Neural progenitor cell (in vitro differentiated cells): Measurements from ENCODE around the gene C1orf74. TPM values are rescaled to one million over a fixed set of nuclear protein-coding genes. Genes with fewer than 3 reads are reported as not detected.

Source experiments
- DNase-seq: peaks from one replicate; pipeline ENCODE4 v3.0.0-alpha.2; 2016; ENCODE audit warnings: low spot score
- H2AFZ ChIP-seq: fragments of 200-600 bp; sonication (generic); replicated peaks from 2 replicates; pipeline ENCODE4 v1.6.1; 2016; ENCODE audit warnings: antibody characterized with exemption
- H3F3A ChIP-seq: fragments of 200-600 bp; sonication (generic); 2 replicates; pipeline ENCODE4 v1.6.1; 2016; ENCODE audit warnings: antibody characterized with exemption, low read depth
- H3K27ac ChIP-seq: fragments of 200-600 bp; sonication (generic); 2 replicates; pipeline ENCODE4 v1.5.1; 2016; ENCODE audit warnings: mild to moderate bottlenecking
- H3K27me3 ChIP-seq: fragments of 200-600 bp; sonication (generic); 2 replicates; pipeline ENCODE4 v1.6.1; 2016; ENCODE audit warnings: mild to moderate bottlenecking, moderate library complexity
- H3K36me3 ChIP-seq: fragments of 200-600 bp; sonication (generic); 2 replicates; pipeline ENCODE4 v1.5.1; 2016
- H3K4me1 ChIP-seq: fragments of 200-600 bp; sonication (generic); 2 replicates; pipeline ENCODE4 v1.6.1; 2016; ENCODE audit warnings: mixed run types
- H3K4me2 ChIP-seq: fragments of 200-600 bp; sonication (generic); 2 replicates; pipeline ENCODE4 v1.6.1; 2016
- H3K4me3 ChIP-seq: fragments of 200-600 bp; sonication (generic); 2 replicates; pipeline ENCODE4 v1.5.1; 2016
- H3K79me2 ChIP-seq: fragments of 200-600 bp; sonication (generic); 2 replicates; pipeline ENCODE4 v1.6.1; 2016; ENCODE audit warnings: low read depth
- H3K9ac ChIP-seq: fragments of 200-600 bp; sonication (generic); 2 replicates; pipeline ENCODE4 v1.6.1; 2016
- H3K9me3 ChIP-seq: fragments of 200-600 bp; sonication (generic); 2 replicates; pipeline ENCODE4 v1.5.1; 2016; ENCODE audit warnings: low read depth
- H4K20me1 ChIP-seq: fragments of 200-600 bp; sonication (generic); 2 replicates; pipeline ENCODE4 v1.6.1; 2016; ENCODE audit warnings: low read depth
- H3K27ac Mint-ChIP-seq: 3 replicates; pipeline ENCODE4 v1.8.0; 2021; ENCODE audit warnings: mixed read lengths
- H3K27me3 Mint-ChIP-seq: 2 replicates; pipeline ENCODE4 v1.8.0; 2022; ENCODE audit warnings: low read depth, mild to moderate bottlenecking, inconsistent platforms, moderate library complexity, mixed read lengths; ENCODE audit not compliant: insufficient read depth
- H3K36me3 Mint-ChIP-seq: 3 replicates; pipeline ENCODE4 v1.8.0; 2021; ENCODE audit warnings: mixed read lengths
- H3K4me1 Mint-ChIP-seq: 3 replicates; pipeline ENCODE4 v1.8.0; 2021; ENCODE audit warnings: mixed read lengths
- H3K4me3 Mint-ChIP-seq: 3 replicates; pipeline ENCODE4 v1.8.0; 2021; ENCODE audit warnings: mild to moderate bottlenecking, moderate library complexity, mixed read lengths
- H3K9me3 Mint-ChIP-seq: 3 replicates; pipeline ENCODE4 v1.8.0; 2020; ENCODE audit warnings: mixed read lengths
- EZH2 ChIP-seq: fragments of 200-600 bp; sonication (generic); IDR thresholded peaks from 2 replicates; pipeline ENCODE4 v1.6.1; 2017; ENCODE audit warnings: antibody characterized with exemption, mild to moderate bottlenecking, moderate library complexity
- EZH2phosphoT487 ChIP-seq: fragments of 200-600 bp; sonication (generic); IDR thresholded peaks from 2 replicates; pipeline ENCODE4 v1.6.1; 2017; ENCODE audit warnings: antibody characterized with exemption
- total RNA-seq: library from RNA; depleted of rRNA; stranded (reverse); fragments of >200 nt; gene quantifications from 2 replicates; pipeline ENCODE4 v1.2.3, GENCODE V29; 2015; ENCODE audit warnings: low replicate concordance
- TF ChIP-seq, protein P1 (sequence below): fragments of 200-600 bp; sonication (generic); IDR thresholded peaks from 2 replicates; pipeline ENCODE4 v1.5.1; 2017; ENCODE audit warnings: antibody characterized with exemption, mild to moderate bottlenecking

C1orf74 gene
- total RNA-seq, 1 donor from 2014 or later = 7.7 TPM

DNA sequence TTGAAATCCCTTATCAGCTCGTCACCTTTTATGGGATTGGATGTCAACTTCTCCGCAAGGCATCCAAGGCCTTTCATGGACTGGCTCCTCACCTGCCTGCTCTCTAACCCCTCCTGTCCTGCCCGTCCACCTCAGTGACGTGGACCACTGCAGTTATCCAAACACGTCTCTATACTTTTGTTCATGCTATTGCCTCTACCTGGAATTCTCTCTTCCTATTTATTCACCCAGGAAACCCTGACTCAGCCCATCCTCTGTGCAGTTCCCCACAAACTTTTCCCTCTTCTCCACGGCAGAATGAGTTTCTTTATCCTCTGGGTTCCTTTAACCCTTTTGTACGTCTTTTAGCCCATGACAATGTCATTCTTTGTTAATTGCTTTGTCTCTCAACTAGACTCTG lies 38.3 kb upstream of the C1orf74 start:
- Histone ChIP-seq H3K79me2 (no peaks in the 10 kb centered on the region), H3K36me3 (no peaks in the 10 kb centered on the region), H3K4me1 (no peaks in the 10 kb centered on the region), H3K4me3 (no peak overlapping the region), H3K27ac (no peak overlapping the region), H3K27me3 (peaks cover 44% of the 10 kb centered on the region), H3K9ac (no peak overlapping the region), H3K4me2 (no peak overlapping the region), H2AFZ (peak overlapping the region; percentile 59), H3K9me3 (no peaks in the 10 kb centered on the region), H4K20me1 (no peaks in the 10 kb centered on the region), H3F3A (no peaks in the 10 kb centered on the region)
- Mint-ChIP-seq H3K36me3 (no peaks in the 10 kb centered on the region), H3K9me3 (no peaks in the 10 kb centered on the region), H3K27me3 (peaks cover 9% of the 10 kb centered on the region), H3K27ac (no peak overlapping the region), H3K4me3 (no peak overlapping the region), H3K4me1 (peaks cover 6% of the 10 kb centered on the region)
- TF ChIP-seq EZH2phosphoT487 (no peak), EZH2 (no peak)
- TF ChIP-seq, protein P1, sequence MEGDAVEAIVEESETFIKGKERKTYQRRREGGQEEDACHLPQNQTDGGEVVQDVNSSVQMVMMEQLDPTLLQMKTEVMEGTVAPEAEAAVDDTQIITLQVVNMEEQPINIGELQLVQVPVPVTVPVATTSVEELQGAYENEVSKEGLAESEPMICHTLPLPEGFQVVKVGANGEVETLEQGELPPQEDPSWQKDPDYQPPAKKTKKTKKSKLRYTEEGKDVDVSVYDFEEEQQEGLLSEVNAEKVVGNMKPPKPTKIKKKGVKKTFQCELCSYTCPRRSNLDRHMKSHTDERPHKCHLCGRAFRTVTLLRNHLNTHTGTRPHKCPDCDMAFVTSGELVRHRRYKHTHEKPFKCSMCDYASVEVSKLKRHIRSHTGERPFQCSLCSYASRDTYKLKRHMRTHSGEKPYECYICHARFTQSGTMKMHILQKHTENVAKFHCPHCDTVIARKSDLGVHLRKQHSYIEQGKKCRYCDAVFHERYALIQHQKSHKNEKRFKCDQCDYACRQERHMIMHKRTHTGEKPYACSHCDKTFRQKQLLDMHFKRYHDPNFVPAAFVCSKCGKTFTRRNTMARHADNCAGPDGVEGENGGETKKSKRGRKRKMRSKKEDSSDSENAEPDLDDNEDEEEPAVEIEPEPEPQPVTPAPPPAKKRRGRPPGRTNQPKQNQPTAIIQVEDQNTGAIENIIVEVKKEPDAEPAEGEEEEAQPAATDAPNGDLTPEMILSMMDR = no peak
- no peak for DNase-seq

DNA sequence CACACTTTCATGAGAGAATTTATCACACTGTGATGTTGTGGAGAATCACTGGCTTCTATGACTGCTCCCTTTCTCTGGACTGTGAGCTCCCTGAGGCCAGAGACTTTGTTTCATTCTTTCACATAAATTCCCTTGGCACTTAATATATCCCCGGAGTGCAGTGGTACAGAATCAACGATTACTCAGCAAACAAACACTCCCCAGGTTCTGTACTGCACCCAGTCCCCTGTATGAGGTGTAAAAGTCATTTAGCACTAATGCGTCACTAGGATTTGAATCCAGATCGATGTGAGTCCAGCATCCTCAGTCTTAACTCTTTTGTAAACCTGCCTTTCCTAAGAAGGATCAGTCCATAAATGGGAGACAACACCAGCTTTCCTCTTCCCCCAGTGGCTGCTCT lies 36.6 kb upstream of the C1orf74 start:
- H3K79me2 ChIP-seq = no peaks in the 10 kb centered on the region
- H3K27ac Mint-ChIP-seq = no peak overlapping the region
- no peaks in the 10 kb centered on the region for H3K4me1 ChIP-seq
- no peak overlapping the region for H3K4me3 ChIP-seq
- no peaks in the 10 kb centered on the region for H3K36me3 ChIP-seq
- no peak overlapping the region for H3K4me2 ChIP-seq
- no peaks in the 10 kb centered on the region for H3K9me3 Mint-ChIP-seq
- H2AFZ ChIP-seq = no peak overlapping the region
- H3K4me1 Mint-ChIP-seq = no peaks in the 10 kb centered on the region
- H3K9me3 ChIP-seq = no peaks in the 10 kb centered on the region
- no peaks in the 10 kb centered on the region for H3F3A ChIP-seq
- TF ChIP-seq, protein P1 = no peak
- TF ChIP-seq EZH2phosphoT487 (no peak), EZH2 (no peak)
- no peak overlapping the region for H3K27ac ChIP-seq
- no peaks in the 10 kb centered on the region for H4K20me1 ChIP-seq
- H3K27me3 Mint-ChIP-seq = peaks cover 6% of the 10 kb centered on the region
- DNase-seq = no peak
- peaks cover 44% of the 10 kb centered on the region for H3K27me3 ChIP-seq
- no peak overlapping the region for H3K9ac ChIP-seq
- no peaks in the 10 kb centered on the region for H3K36me3 Mint-ChIP-seq
- no peak overlapping the region for H3K4me3 Mint-ChIP-seq

DNA sequence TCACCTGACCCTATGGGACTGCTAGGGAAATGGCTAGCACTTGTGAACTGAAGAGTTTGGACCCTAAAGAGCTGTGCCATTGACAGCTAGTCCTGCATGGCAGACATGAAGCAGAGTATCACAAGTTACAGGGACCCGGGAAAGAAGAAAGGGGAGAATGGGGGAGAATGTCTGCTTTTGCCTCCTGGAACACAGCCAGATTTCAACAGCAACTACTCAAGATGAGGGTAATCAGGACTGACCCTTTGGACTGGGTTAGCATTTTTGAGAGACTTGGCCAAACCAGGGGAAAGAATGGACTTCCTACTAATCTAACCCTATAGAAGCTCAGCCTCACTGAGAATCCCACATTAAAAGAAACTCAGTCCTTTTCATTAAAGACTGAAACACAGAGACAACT lies 34.7 kb upstream of the C1orf74 start:
- no peaks in the 10 kb centered on the region for H3K9me3 Mint-ChIP-seq
- H3K36me3 Mint-ChIP-seq = no peaks in the 10 kb centered on the region
- TF ChIP-seq EZH2 (no peak), EZH2phosphoT487 (no peak)
- TF ChIP-seq, protein P1 = no peak
- no peak overlapping the region for H3K27ac Mint-ChIP-seq
- no peak overlapping the region for H2AFZ ChIP-seq
- H3K79me2 ChIP-seq = no peaks in the 10 kb centered on the region
- no peaks in the 10 kb centered on the region for H3K4me1 ChIP-seq
- no peaks in the 10 kb centered on the region for H3K4me1 Mint-ChIP-seq
- no peaks in the 10 kb centered on the region for H3K36me3 ChIP-seq
- H3K9me3 ChIP-seq = no peaks in the 10 kb centered on the region
- no peak for DNase-seq
- H3K9ac ChIP-seq = no peak overlapping the region
- H3K4me3 ChIP-seq = no peak overlapping the region
- peaks cover 31% of the 10 kb centered on the region for H3K27me3 ChIP-seq
- peaks cover 9% of the 10 kb centered on the region for H3K27me3 Mint-ChIP-seq
- no peaks in the 10 kb centered on the region for H4K20me1 ChIP-seq
- H3K4me3 Mint-ChIP-seq = no peak overlapping the region
- H3K4me2 ChIP-seq = no peak overlapping the region
- H3K27ac ChIP-seq = no peak overlapping the region
- no peaks in the 10 kb centered on the region for H3F3A ChIP-seq

DNA sequence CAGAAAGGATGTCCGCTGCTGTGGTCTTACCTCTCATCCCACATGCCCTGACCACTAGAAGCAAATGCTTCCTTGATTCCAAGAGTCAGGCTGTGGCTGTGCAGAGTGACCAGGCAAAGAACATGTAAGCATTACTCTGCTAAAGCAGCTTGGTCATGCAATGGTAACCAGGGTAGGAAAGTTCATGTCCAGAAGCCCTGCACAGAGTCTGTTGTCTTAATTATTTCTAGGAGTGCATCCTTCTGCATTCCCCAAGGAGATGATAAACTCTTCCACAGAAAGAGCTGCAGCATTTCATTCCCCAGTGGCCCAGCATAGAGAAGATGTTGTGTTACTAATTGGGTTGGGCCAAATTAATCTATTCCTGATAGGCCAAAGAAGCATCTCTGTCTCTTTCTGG lies 33.3 kb upstream of the C1orf74 start:
- peaks cover 10% of the 10 kb centered on the region for H3K27me3 Mint-ChIP-seq
- Histone ChIP-seq H2AFZ (no peak overlapping the region), H3F3A (no peaks in the 10 kb centered on the region), H3K9me3 (no peaks in the 10 kb centered on the region), H3K27me3 (peaks cover 31% of the 10 kb centered on the region), H3K9ac (no peak overlapping the region), H3K27ac (no peak overlapping the region), H3K4me1 (no peaks in the 10 kb centered on the region), H3K79me2 (no peaks in the 10 kb centered on the region), H3K4me2 (no peak overlapping the region), H3K4me3 (no peak overlapping the region), H3K36me3 (no peaks in the 10 kb centered on the region), H4K20me1 (no peaks in the 10 kb centered on the region)
- H3K27ac Mint-ChIP-seq = no peak overlapping the region
- DNase-seq = no peak
- no peaks in the 10 kb centered on the region for H3K9me3 Mint-ChIP-seq
- H3K4me3 Mint-ChIP-seq = no peak overlapping the region
- no peaks in the 10 kb centered on the region for H3K4me1 Mint-ChIP-seq
- TF ChIP-seq EZH2phosphoT487 (no peak), EZH2 (no peak)
- TF ChIP-seq, protein P1 = no peak
- no peaks in the 10 kb centered on the region for H3K36me3 Mint-ChIP-seq
